ENCODE data around the gene ST3GAL5.

The ST3GAL5 gene

GRCh38 chr2:85926931-85927661, 38.3 kb upstream of the ST3GAL5 start:
- H3K27me3 ChIP-seq (ENCODE audit: insufficient read depth, low read length) = no peaks in the 10 kb centered on the region
- no peak overlapping the region for H2AFZ ChIP-seq (ENCODE audit: low read depth, low read length)
- H3K9me3 ChIP-seq (ENCODE audit: low read length) = no peaks in the 10 kb centered on the region
- no peaks in the 10 kb centered on the region for H3K36me3 ChIP-seq (ENCODE audit: insufficient read depth, low read length)
- no peaks in the 10 kb centered on the region for H3K4me1 ChIP-seq (ENCODE audit: insufficient read depth, low read length)
- no peak overlapping the region for H3K4me3 ChIP-seq (ENCODE audit: low read length)

- Histone ChIP-seq H3K4me1 (ENCODE audit: insufficient read depth, low read length) (no peaks in the 10 kb centered on the region), H3K4me3 (ENCODE audit: low read length) (no peak overlapping the region), H3K36me3 (ENCODE audit: insufficient read depth, low read length) (no peaks in the 10 kb centered on the region), H2AFZ (ENCODE audit: low read depth, low read length) (no peak overlapping the region), H3K27me3 (ENCODE audit: insufficient read depth, low read length) (no peaks in the 10 kb centered on the region), H3K9me3 (ENCODE audit: low read length) (no peaks in the 10 kb centered on the region)
These were observed 37.7 kb upstream of the ST3GAL5 start for GRCh38 chr2:85926526-85926925.

GRCh38 chr2:85925216-85925671, 36.5 kb upstream of the ST3GAL5 start:
- no peaks in the 10 kb centered on the region for H3K4me1 ChIP-seq (ENCODE audit: insufficient read depth, low read length)
- no peak overlapping the region for H2AFZ ChIP-seq (ENCODE audit: low read depth, low read length)
- H3K36me3 ChIP-seq (ENCODE audit: insufficient read depth, low read length) = no peaks in the 10 kb centered on the region
- no peaks in the 10 kb centered on the region for H3K9me3 ChIP-seq (ENCODE audit: low read length)
- no peaks in the 10 kb centered on the region for H3K27me3 ChIP-seq (ENCODE audit: insufficient read depth, low read length)
- H3K4me3 ChIP-seq (ENCODE audit: low read length) = no peak overlapping the region

- H2AFZ ChIP-seq (ENCODE audit: low read depth, low read length) = no peak overlapping the region
- H3K4me1 ChIP-seq (ENCODE audit: insufficient read depth, low read length) = no peaks in the 10 kb centered on the region
- no peaks in the 10 kb centered on the region for H3K36me3 ChIP-seq (ENCODE audit: insufficient read depth, low read length)
- H3K9me3 ChIP-seq (ENCODE audit: low read length) = no peaks in the 10 kb centered on the region
- no peaks in the 10 kb centered on the region for H3K27me3 ChIP-seq (ENCODE audit: insufficient read depth, low read length)
- no peak overlapping the region for H3K4me3 ChIP-seq (ENCODE audit: low read length)
These were observed 35.7 kb upstream of the ST3GAL5 start for GRCh38 chr2:85924522-85924921.

GRCh38 chr2:85922199-85922598, 33.4 kb upstream of the ST3GAL5 start:
- Histone ChIP-seq H3K4me1 (ENCODE audit: insufficient read depth, low read length) (no peaks in the 10 kb centered on the region), H2AFZ (ENCODE audit: low read depth, low read length) (no peak overlapping the region), H3K9me3 (ENCODE audit: low read length) (no peaks in the 10 kb centered on the region), H3K4me3 (ENCODE audit: low read length) (no peak overlapping the region), H3K27me3 (ENCODE audit: insufficient read depth, low read length) (no peaks in the 10 kb centered on the region), H3K36me3 (ENCODE audit: insufficient read depth, low read length) (no peaks in the 10 kb centered on the region)

- Histone ChIP-seq H3K4me1 (ENCODE audit: insufficient read depth, low read length) (no peaks in the 10 kb centered on the region), H3K9me3 (ENCODE audit: low read length) (no peaks in the 10 kb centered on the region), H3K36me3 (ENCODE audit: insufficient read depth, low read length) (no peaks in the 10 kb centered on the region), H3K27me3 (ENCODE audit: insufficient read depth, low read length) (no peaks in the 10 kb centered on the region), H2AFZ (ENCODE audit: low read depth, low read length) (no peak overlapping the region), H3K4me3 (ENCODE audit: low read length) (no peak overlapping the region)
These were observed 32.9 kb upstream of the ST3GAL5 start for GRCh38 chr2:85921659-85922058.

- H3K36me3 ChIP-seq (ENCODE audit: insufficient read depth, low read length) = no peaks in the 10 kb centered on the region
- no peaks in the 10 kb centered on the region for H3K27me3 ChIP-seq (ENCODE audit: insufficient read depth, low read length)
- H3K4me3 ChIP-seq (ENCODE audit: low read length) = no peak overlapping the region
- H3K4me1 ChIP-seq (ENCODE audit: insufficient read depth, low read length) = no peaks in the 10 kb centered on the region
- no peaks in the 10 kb centered on the region for H3K9me3 ChIP-seq (ENCODE audit: low read length)
- no peak overlapping the region for H2AFZ ChIP-seq (ENCODE audit: low read depth, low read length)
These were observed 32.2 kb upstream of the ST3GAL5 start for GRCh38 chr2:85920810-85921545.

GRCh38 chr2:85917887-85918795, 29.4 kb upstream of the ST3GAL5 start:
- Histone ChIP-seq H3K9me3 (ENCODE audit: low read length) (no peaks in the 10 kb centered on the region), H3K4me1 (ENCODE audit: insufficient read depth, low read length) (no peaks in the 10 kb centered on the region), H3K4me3 (ENCODE audit: low read length) (no peak overlapping the region), H3K27me3 (ENCODE audit: insufficient read depth, low read length) (no peaks in the 10 kb centered on the region), H2AFZ (ENCODE audit: low read depth, low read length) (no peak overlapping the region), H3K36me3 (ENCODE audit: insufficient read depth, low read length) (no peaks in the 10 kb centered on the region)

- H3K4me1 ChIP-seq (ENCODE audit: insufficient read depth, low read length) = no peaks in the 10 kb centered on the region
- no peaks in the 10 kb centered on the region for H3K36me3 ChIP-seq (ENCODE audit: insufficient read depth, low read length)
- no peaks in the 10 kb centered on the region for H3K9me3 ChIP-seq (ENCODE audit: low read length)
- H2AFZ ChIP-seq (ENCODE audit: low read depth, low read length) = no peak overlapping the region
- no peak overlapping the region for H3K4me3 ChIP-seq (ENCODE audit: low read length)
- H3K27me3 ChIP-seq (ENCODE audit: insufficient read depth, low read length) = no peaks in the 10 kb centered on the region
These were observed 27.0 kb upstream of the ST3GAL5 start for GRCh38 chr2:85915606-85916303.

- Histone ChIP-seq H3K9me3 (ENCODE audit: low read length) (no peaks in the 10 kb centered on the region), H2AFZ (ENCODE audit: low read depth, low read length) (no peak overlapping the region), H3K27me3 (ENCODE audit: insufficient read depth, low read length) (no peaks in the 10 kb centered on the region), H3K36me3 (ENCODE audit: insufficient read depth, low read length) (no peaks in the 10 kb centered on the region), H3K4me1 (ENCODE audit: insufficient read depth, low read length) (no peaks in the 10 kb centered on the region), H3K4me3 (ENCODE audit: low read length) (no peak overlapping the region)
These were observed 26.1 kb upstream of the ST3GAL5 start for GRCh38 chr2:85914922-85915321.

GRCh38 chr2:85913884-85914881, 25.4 kb upstream of the ST3GAL5 start:
- Histone ChIP-seq H3K36me3 (ENCODE audit: insufficient read depth, low read length) (no peaks in the 10 kb centered on the region), H3K4me1 (ENCODE audit: insufficient read depth, low read length) (no peaks in the 10 kb centered on the region), H2AFZ (ENCODE audit: low read depth, low read length) (no peak overlapping the region), H3K9me3 (ENCODE audit: low read length) (no peaks in the 10 kb centered on the region), H3K27me3 (ENCODE audit: insufficient read depth, low read length) (no peaks in the 10 kb centered on the region), H3K4me3 (ENCODE audit: low read length) (no peak overlapping the region)

Measured in neuron (in vitro differentiated cells).